Heart left ventricle (tissue), 16 donors: ENCODE measurements around the gene OR51S1. TPM values are rescaled to one million over a fixed set of nuclear protein-coding genes. Genes with fewer than 3 reads are reported as not detected.
A peak's percentile ranks its signal among the peaks of the same experiment; 100 is the strongest.

Experiments
- ATAC-seq, 4 donors: fragments of 200-7000 bp; cut with Tn5 transposase; one replicate each; pipeline ENCODE4 v1.9.1; 2020 to 2022; ENCODE audit warnings: moderate library complexity in 4 of 4, mild to moderate bottlenecking in 3 of 4, moderate number of reproducible peaks in 1 of 4
- DNase-seq, 5 donors: peaks; one replicate each; pipeline ENCODE4 v3.0.0-alpha.2; 2020
- H3K27ac ChIP-seq, 12 donors: fragments of 200-600 bp; sonication (generic) in 4 of 12; one replicate each; pipeline versions ENCODE4 v1.5.0 to v1.8.0; 2016 to 2022; ENCODE audit warnings: mild to moderate bottlenecking in 2 of 12
- H3K27me3 ChIP-seq, 9 donors: fragments of 200-600 bp; sonication (generic) in 2 of 9; one replicate each; pipeline versions ENCODE4 v1.5.1 to v1.8.0; 2016 to 2022; ENCODE audit warnings: mild to moderate bottlenecking in 3 of 9
- H3K36me3 ChIP-seq, 9 donors: fragments of 200-600 bp; sonication (generic) in 2 of 9; one replicate each; pipeline versions ENCODE4 v1.5.0 to v1.8.0; 2018 to 2022; ENCODE audit warnings: mild to moderate bottlenecking in 2 of 9
- H3K4me1 ChIP-seq, 12 donors: fragments of 200-600 bp; sonication (generic) in 4 of 12; one replicate each; pipeline versions ENCODE4 v1.5.0 to v1.8.0; 2016 to 2022; ENCODE audit warnings: mild to moderate bottlenecking in 3 of 12
- H3K4me3 ChIP-seq, 12 donors: fragments of 200-600 bp; sonication (generic) in 4 of 12; one replicate each; pipeline versions ENCODE4 v1.5.0 to v1.8.0; 2017 to 2022; ENCODE audit warnings: mild to moderate bottlenecking in 9 of 12, moderate library complexity in 4 of 12
- H3K9me3 ChIP-seq, 12 donors: fragments of 200-600 bp; sonication (generic) in 4 of 12; one replicate each; pipeline versions ENCODE4 v1.5.0 to v1.8.0; 2016 to 2022; ENCODE audit warnings: mild to moderate bottlenecking in 1 of 12
- CTCF ChIP-seq, 12 donors: fragments of 200-600 bp; sonication (generic) in 4 of 12; IDR thresholded peaks; one replicate each; pipeline versions ENCODE4 v1.5.0 to v1.8.0; 2018 to 2022; ENCODE audit warnings: antibody characterized with exemption in 12 of 12, mild to moderate bottlenecking in 5 of 12
- POLR2A ChIP-seq, 2 donors: fragments of 450-650 bp; IDR thresholded peaks; one replicate each; pipeline ENCODE4 v1.6.1; 2017; ENCODE audit warnings: antibody characterized with exemption in 2 of 2, mild to moderate bottlenecking in 2 of 2, moderate library complexity in 2 of 2
- WGBS, 4 donors: extraction: QIAGEN DNeasy Blood & Tissue Kit in 2 of 4; methylation state at CpG; one replicate each; pipeline versions ENCODE4 v1.1.5 to v1.1.7; 2013 to 2018; 5-methylcytosine and 5-hydroxymethylcytosine counted together
- intact Hi-C, 10 donors: fragments of 100-400 bp; cut with DNase I; formaldehyde crosslinking; loops; one replicate each; pipeline versions ENCODE4 v1.11.1 to v1.14.2; 2022
- polyA plus RNA-seq, 2 donors: library from polyadenylated mRNA; stranded (reverse); fragments of 200-250 nt; gene quantifications; one replicate each; pipeline ENCODE4 v1.2.3, GENCODE V29; 2013
- total RNA-seq, 9 donors: library from RNA; depleted of rRNA in 2 of 9; stranded (reverse); fragments of >200 nt in 2 of 9; fragmentation: NEBNext Ultra II Directional in 3 of 9; extraction: Animal tissue kit (Norgen Biotek cat#: 25700) in 3 of 9; gene quantifications; one replicate each; pipeline versions ENCODE4 v1.1.0 to v1.2.4, GENCODE V29; 2016 to 2023
- donor health status: ischemic (EF 13 %, LVEDD 7.1; RV severe dilation, severe dysfunction).
- donor health status: healthy with polysubstance abuse.
- donor health status: DM: no; HTN: yes; CAD: no.
- donor health status: DM: no; HTN: no; CAD: no.
- donor health status: ischemic (EF 25% LVEDD 6.9; RV normal size, moderate dysfunction).
- donor health status: ischemic (EF 25% LVEDD 5.7; RV mildly dilated, moderate dysfunction).
- donor health status: healthy.
- donor health status: DM: yes; HTN: yes; CAD: no.
- donor health status: ischemic (EF 35%, LVEDD 5.7; RV mildly dilated, moderate dysfunction).
- donor health status: nonischemic (EF 11% LVEDD 7.7; RV severe dilation, severe dysfunction).
- donor health status: DM: yes; HTN: yes; CAD: no.
- donor health status: PGD.
- donor health status: ischemic (EF 29% LVEDD 5.4; RV normal size, mild dysfunction).
- donor health status: nonischemic (EF 23%, LVEDD 6.1; RV moderate dilation, normal function).

Gene OR51S1
- total and polyA plus RNA-seq, 11 donors, result not detected

GRCh38 chr11:4826425-4826824 lies 22.6 kb downstream of the OR51S1 start:
- intact Hi-C loops, result loop anchor here (1.0 to 10.0 kb wide), 5 partner anchors 189 to 642 kb away; partner anchors contain the start of gene OR51D1 (in 10 of the 10)
- Histone ChIP-seq H3K4me3 (no peak overlapping the region), H3K27ac (no peak overlapping the region), H3K27me3 (no peaks in the 10 kb centered on the region), H3K4me1 (no peaks in the 10 kb centered on the region), H3K9me3 (no peaks in the 10 kb centered on the region), H3K36me3 (no peaks in the 10 kb centered on the region)
- ATAC-seq, result peak in 2 of 4 donors; percentile 59 to 64
- no peak for DNase-seq
- TF ChIP-seq CTCF (IDR thresholded peaks at IDR 0.05) (peak in 11 of 12 donors; percentile 35 to 67 (median 57)), POLR2A (IDR thresholded peaks at IDR 0.05) (no peak)

GRCh38 chr11:4825132-4825531 lies 23.9 kb downstream of the OR51S1 start:
- intact Hi-C loops, result loop anchor here in 3 of 10 donors (5.0 to 10.0 kb wide), 2 partner anchors 638 to 640 kb away; no protein-coding TSS in a partner anchor
- no peak for ATAC-seq

GRCh38 chr11:4821021-4821420 lies 28.0 kb downstream of the OR51S1 start, which contains the start of gene OR51F2:
TSS of gene OR51F2 (plus strand) at chr11:4821321. CDS start at chr11:4821422, 101 bp downstream.
- no peaks in the 10 kb centered on the region for H3K4me1 ChIP-seq
- DNase-seq, result no peak
- H3K9me3 ChIP-seq, result no peaks in the 10 kb centered on the region
- H3K36me3 ChIP-seq, result no peaks in the 10 kb centered on the region
- intact Hi-C loops, result loop anchor here in 1 of 10 donors (10.0 kb wide), 1 partner anchor 636 kb away; no protein-coding TSS in a partner anchor
- TF ChIP-seq CTCF (IDR thresholded peaks at IDR 0.05) (no peak), POLR2A (IDR thresholded peaks at IDR 0.05) (no peak)
- H3K27ac ChIP-seq, result no peak within 1 kb of the TSS
- ATAC-seq, result no peak
- no peaks in the 10 kb centered on the region for H3K27me3 ChIP-seq
- no peak within 1 kb of the TSS for H3K4me3 ChIP-seq
- 92 to 97% (median 94%) methylated on average over 1 of the region's 1 CpG for WGBS, 4 donors

More at GRCh38 chr11:4825132-4825531, 23.9 kb downstream of the OR51S1 start:
- Histone ChIP-seq H3K27me3 (no peaks in the 10 kb centered on the region), H3K27ac (no peak overlapping the region), H3K4me1 (no peaks in the 10 kb centered on the region), H3K4me3 (no peak overlapping the region), H3K9me3 (no peaks in the 10 kb centered on the region), H3K36me3 (no peaks in the 10 kb centered on the region)
- DNase-seq, result no peak
- TF ChIP-seq POLR2A (IDR thresholded peaks at IDR 0.05) (no peak), CTCF (IDR thresholded peaks at IDR 0.05) (no peak)

- no peak overlapping the region for H3K4me3 ChIP-seq
- 71 to 86% (median 84%) methylated on average over 2 of the region's 2 CpGs for WGBS, 4 donors
- no peaks in the 10 kb centered on the region for H3K36me3 ChIP-seq
- ATAC-seq (no peak), DNase-seq (no peak)
- H3K27me3 ChIP-seq, result no peaks in the 10 kb centered on the region
- H3K27ac ChIP-seq, result no peak overlapping the region
- intact Hi-C loops, result no loop called here
- no peak for TF ChIP-seq POLR2A (IDR thresholded peaks at IDR 0.05)
- no peak for TF ChIP-seq CTCF (IDR thresholded peaks at IDR 0.05)
- H3K4me1 ChIP-seq, result no peaks in the 10 kb centered on the region
- no peaks in the 10 kb centered on the region for H3K9me3 ChIP-seq
Observed at GRCh38 chr11:4809246-4809645, 39.8 kb downstream of the OR51S1 start.
